ENCODE results near the gene RAB38.

Gene RAB38

GRCh38 chr11:88064097-88064705 lies 111.0 kb downstream of the RAB38 start:
- TF ChIP-seq, protein P1, sequence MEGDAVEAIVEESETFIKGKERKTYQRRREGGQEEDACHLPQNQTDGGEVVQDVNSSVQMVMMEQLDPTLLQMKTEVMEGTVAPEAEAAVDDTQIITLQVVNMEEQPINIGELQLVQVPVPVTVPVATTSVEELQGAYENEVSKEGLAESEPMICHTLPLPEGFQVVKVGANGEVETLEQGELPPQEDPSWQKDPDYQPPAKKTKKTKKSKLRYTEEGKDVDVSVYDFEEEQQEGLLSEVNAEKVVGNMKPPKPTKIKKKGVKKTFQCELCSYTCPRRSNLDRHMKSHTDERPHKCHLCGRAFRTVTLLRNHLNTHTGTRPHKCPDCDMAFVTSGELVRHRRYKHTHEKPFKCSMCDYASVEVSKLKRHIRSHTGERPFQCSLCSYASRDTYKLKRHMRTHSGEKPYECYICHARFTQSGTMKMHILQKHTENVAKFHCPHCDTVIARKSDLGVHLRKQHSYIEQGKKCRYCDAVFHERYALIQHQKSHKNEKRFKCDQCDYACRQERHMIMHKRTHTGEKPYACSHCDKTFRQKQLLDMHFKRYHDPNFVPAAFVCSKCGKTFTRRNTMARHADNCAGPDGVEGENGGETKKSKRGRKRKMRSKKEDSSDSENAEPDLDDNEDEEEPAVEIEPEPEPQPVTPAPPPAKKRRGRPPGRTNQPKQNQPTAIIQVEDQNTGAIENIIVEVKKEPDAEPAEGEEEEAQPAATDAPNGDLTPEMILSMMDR (conservative IDR thresholded peaks at IDR 0.05; ENCODE audit: low read length), result no peak
- no peak for DNase-seq (ENCODE audit: low read depth)
- no peak overlapping the region for H3K4me3 ChIP-seq (ENCODE audit: low read length)
